WI38 (cell line): ENCODE results near the gene PRPS1.
"Not testable (repeated sequence)": the region's sequence is repeated elsewhere in the genome, so short reads cannot be mapped to it uniquely, and the experiment has no call there.

ENCODE experiments used
- H3K4me3 ChIP-seq: 2 replicates; pipeline ENCODE4 v1.5.1; 2011; ENCODE audit warnings: low read depth, mild to moderate bottlenecking, control low read depth, low read length
- TF ChIP-seq, protein P1 (sequence below): IDR thresholded peaks from 2 replicates; pipeline ENCODE4 v1.5.1; 2012; ENCODE audit warnings: low read depth, mild to moderate bottlenecking, control low read depth, low read length

PRPS1 gene

DNA sequence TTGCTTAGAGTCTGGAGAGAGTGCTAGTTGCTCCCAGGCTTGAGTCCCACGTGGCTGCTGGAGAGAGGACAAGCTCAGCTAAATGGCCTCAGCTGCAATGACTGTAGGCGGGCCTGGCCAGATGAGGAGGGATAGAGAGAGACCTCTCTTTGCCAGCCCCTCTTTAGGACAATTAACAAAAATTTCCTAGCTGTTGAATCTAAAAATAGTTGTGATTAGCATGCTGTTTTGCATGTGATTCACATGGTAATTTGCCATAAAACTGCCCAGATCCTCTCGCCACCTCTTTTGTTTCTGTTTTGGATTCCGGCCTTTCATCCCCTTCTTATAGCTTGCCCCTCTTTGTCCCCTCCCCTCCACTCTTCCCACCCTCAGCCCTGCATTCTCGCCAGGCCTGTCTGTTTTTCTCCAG, 28.9 kb upstream of the PRPS1 start:
- H3K4me3 ChIP-seq: no peak overlapping the region
- TF ChIP-seq, protein P1, sequence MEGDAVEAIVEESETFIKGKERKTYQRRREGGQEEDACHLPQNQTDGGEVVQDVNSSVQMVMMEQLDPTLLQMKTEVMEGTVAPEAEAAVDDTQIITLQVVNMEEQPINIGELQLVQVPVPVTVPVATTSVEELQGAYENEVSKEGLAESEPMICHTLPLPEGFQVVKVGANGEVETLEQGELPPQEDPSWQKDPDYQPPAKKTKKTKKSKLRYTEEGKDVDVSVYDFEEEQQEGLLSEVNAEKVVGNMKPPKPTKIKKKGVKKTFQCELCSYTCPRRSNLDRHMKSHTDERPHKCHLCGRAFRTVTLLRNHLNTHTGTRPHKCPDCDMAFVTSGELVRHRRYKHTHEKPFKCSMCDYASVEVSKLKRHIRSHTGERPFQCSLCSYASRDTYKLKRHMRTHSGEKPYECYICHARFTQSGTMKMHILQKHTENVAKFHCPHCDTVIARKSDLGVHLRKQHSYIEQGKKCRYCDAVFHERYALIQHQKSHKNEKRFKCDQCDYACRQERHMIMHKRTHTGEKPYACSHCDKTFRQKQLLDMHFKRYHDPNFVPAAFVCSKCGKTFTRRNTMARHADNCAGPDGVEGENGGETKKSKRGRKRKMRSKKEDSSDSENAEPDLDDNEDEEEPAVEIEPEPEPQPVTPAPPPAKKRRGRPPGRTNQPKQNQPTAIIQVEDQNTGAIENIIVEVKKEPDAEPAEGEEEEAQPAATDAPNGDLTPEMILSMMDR: no peak

GRCh38 chrX:107600366-107600765, 27.9 kb upstream of the PRPS1 start:
- TF ChIP-seq, protein P1: no peak

GRCh38 chrX:107601326-107601725, 27.0 kb upstream of the PRPS1 start:
- TF ChIP-seq, protein P1: no peak
- H3K4me3 ChIP-seq: no peak overlapping the region

More at GRCh38 chrX:107600366-107600765, 27.9 kb upstream of the PRPS1 start:
- no peak overlapping the region for H3K4me3 ChIP-seq

DNA sequence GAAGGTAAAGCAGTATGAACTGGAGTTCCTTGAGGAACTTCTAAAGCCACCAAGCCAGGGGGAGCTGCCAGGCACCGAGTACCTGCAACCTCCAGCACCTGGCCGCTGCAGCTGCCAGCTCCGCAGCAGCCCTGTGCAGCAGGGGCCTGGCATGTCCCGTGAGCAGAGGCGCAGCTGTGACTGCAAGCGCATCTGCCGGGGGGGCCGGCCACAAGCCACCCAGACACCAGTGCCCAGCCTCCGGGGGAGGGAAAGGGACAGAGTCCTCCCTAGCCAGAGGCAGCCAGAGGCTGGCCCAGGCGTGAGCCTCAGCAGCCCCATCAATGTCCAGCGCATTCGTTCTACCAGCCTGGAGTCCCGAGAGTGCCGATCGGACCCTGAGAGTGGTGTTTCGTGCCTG, 26.6 kb upstream of the PRPS1 start:
- TF ChIP-seq, protein P1: no peak
- H3K4me3 ChIP-seq: no peak overlapping the region

GRCh38 chrX:107602694-107603239, 25.5 kb upstream of the PRPS1 start:
- TF ChIP-seq, protein P1: no peak
- H3K4me3 ChIP-seq: no peak overlapping the region

DNA sequence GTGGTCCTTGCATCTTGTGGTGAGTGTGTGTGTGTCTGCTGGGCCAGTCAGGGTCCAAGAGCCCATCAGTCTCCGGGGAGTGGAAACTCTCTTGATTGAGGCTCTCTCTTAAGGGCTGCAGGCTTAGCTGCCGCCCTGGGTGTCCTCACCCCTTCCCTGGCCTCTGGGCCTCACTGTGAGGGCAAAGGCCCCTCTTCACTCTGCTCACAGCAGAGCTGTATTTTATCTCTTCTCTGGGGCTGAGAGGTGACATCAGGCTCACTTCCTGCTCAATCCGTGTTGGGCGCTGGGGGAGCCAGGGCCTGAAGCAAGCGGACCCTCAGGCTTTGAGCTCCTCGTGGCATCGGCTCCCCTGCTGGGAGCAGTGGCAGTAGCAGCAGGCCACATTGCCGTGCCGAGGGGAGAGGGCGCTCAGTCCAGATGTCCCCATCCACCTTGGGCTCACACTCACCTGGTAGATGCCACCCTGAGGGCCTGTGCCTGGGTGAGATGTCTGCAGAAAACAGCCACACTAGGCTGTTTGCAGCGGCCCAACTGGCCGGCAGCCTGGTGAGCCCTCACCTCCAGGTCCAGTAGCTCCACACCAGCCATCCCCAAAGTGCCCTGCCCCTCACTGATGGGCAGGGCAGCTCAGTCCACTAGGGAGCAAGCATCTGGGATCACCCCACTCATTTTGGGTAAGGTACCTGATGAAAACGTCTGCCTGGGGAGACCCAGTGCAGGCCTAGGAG, 24.7 kb upstream of the PRPS1 start:
- TF ChIP-seq, protein P1: no peak
- no peak overlapping the region for H3K4me3 ChIP-seq

GRCh38 chrX:107609061-107609460, 19.2 kb upstream of the PRPS1 start:
- H3K4me3 ChIP-seq: not testable (repeated sequence)
